HPDE6-E6E7 (cell line): ENCODE data around the gene PCDHGB6.
A peak's percentile ranks its signal among the peaks of the same experiment; 100 is the strongest.
"Not testable (repeated sequence)": the region's sequence is repeated elsewhere in the genome, so short reads cannot be mapped to it uniquely, and the experiment has no call there.

Source experiments
- DNase-seq: peaks from one replicate; pipeline ENCODE4 v3.0.0; 2011; ENCODE audit warnings: missing footprints; ENCODE audit errors: extremely low spot score

The PCDHGB6 gene

DNA sequence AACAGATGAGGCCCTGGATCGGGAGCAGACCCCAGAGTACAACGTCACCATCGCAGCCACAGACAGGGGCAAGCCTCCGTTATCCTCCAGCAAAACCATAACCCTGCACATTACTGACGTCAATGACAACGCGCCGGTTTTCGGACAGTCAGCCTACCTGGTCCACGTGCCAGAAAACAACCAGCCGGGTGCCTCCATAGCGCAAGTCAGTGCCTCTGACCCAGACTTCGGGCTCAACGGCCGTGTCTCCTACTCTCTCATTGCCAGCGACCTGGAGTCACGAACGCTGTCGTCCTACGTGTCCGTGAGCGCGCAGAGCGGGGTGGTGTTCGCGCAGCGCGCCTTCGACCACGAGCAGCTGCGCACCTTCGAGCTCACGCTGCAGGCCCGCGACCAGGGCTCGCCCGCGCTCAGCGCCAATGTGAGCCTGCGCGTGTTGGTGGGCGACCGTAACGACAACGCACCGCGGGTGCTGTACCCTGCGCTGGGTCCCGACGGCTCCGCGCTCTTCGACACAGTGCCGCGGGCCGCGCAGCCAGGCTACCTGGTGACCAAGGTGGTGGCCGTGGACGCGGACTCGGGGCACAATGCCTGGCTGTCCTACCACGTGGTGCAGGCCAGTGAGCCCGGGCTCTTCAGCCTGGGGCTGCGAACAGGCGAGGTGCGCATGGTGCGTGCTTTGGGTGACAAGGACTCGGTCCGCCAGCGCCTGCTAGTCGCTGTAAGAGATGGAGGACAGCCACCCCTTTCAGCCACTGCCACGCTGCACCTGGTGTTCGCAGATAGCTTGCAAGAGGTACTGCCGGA is 11.5 kb downstream of the PCDHGB6 start:
- no peak for DNase-seq

DNA sequence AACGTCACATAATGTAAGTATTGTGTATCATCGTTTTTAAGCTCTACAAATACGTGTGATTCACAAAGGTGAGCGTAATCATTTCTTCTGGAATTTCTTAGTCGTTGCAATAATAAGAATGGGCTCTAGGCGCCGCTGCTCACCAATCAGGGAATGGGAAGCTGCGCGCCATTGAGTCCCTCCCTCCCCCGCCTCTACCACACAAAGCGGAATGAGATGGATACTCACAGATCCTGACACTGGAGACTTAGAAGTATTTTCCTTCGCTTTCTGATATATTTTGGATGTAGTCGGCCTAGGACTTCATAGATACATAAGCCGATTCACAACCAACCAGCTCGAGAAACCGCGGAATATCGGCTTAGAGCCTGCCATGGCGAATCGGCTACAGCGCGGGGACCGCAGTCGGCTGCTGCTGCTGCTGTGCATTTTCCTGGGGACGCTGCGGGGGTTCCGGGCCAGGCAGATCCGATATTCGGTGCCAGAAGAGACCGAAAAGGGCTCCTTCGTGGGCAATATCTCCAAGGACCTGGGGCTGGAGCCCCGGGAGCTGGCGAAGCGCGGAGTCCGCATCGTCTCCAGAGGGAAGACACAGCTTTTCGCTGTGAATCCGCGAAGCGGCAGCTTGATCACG is 13.2 kb downstream of the PCDHGB6 start, which contains the start of gene PCDHGA11:
PCDHGA11 (plus strand) TSS at position 197 of the 634 bp plus-strand sequence; CDS start at position 374, 177 bp downstream.
- DNase-seq: no peak

DNA sequence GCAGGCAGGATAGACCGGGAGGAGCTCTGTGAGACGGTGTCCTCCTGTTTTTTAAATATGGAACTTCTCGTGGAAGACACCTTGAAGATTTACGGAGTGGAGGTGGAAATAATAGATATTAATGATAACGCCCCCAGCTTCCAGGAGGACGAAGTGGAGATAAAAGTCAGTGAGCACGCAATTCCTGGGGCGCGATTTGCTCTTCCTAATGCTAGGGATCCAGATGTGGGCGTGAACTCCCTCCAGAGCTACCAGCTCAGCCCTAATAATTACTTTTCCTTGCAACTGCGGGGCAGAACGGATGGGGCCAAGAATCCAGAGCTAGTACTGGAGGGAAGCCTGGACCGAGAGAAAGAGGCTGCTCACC is 13.7 kb downstream of the PCDHGB6 start:
- no peak for DNase-seq

DNA sequence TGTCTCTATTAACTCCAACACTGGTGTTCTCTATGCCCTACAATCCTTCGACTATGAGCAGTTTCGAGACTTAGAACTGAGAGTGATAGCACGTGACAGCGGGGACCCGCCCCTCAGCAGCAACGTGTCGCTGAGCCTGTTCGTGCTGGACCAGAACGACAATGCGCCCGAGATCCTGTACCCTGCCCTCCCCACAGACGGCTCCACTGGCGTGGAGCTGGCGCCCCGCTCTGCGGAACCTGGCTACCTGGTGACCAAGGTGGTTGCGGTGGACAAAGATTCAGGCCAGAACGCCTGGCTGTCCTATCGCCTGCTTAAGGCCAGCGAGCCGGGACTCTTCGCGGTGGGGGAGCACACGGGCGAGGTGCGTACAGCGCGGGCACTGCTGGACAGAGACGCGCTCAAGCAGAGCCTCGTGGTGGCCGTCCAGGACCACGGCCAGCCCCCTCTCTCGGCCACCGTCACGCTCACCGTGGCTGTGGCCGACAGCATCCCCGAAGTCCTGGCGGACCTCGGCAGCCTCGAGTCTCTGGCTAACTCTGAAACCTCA is 15.0 kb downstream of the PCDHGB6 start:
- DNase-seq: no peak

DNA sequence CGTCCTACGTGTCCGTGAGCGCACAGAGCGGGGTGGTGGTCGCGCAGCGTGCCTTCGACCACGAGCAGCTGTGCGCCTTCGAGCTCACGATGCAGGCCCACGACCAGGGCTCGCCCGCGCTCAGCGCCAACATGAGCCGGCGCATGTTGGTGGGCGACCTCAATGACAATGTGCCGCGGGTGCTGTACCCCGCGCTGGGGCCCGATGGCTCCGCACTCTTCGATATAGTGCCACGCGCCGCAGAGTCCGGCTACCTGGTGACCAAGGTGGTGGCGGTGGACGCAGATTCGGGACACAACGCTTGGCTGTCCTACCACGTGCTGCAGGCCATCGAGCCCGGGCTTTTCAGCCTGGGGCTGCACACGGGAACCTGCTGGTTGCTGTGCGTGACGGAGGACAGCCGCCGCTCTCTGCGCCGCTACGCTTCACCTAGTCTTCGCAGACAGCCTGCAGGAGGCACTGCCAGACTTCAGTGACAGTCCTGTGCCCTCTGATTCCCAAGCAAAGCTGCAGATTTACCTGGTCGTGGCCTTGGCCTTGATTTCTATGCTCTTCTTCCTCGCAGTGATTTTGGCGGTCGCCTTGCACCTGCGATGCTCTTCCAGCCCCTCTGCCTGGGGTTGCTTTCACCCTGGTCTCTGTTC is 20.1 kb downstream of the PCDHGB6 start:
- no peak for DNase-seq

DNA sequence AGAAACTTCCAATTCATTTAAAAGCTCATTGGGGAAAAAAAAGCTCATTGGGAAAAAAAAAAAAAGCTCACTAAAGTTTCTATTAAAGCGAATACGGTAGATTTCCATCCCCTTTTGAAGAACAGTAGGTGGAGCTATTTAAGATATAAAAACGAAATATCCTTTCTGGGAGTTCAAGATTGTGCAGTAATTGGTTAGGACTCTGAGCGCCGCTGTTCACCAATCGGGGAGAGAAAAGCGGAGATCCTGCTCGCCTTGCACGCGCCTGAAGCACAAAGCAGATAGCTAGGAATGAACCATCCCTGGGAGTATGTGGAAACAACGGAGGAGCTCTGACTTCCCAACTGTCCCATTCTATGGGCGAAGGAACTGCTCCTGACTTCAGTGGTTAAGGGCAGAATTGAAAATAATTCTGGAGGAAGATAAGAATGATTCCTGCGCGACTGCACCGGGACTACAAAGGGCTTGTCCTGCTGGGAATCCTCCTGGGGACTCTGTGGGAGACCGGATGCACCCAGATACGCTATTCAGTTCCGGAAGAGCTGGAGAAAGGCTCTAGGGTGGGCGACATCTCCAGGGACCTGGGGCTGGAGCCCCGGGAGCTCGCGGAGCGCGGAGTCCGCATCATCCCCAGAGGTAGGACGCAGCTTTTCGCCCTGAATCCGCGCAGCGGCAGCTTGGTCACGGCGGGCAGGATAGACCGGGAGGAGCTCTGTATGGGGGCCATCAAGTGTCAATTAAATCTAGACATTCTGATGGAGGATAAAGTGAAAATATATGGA is 22.7 kb downstream of the PCDHGB6 start, which contains the start of gene PCDHGA12:
PCDHGA12 (plus strand) TSS at position 176 of the 782 bp plus-strand sequence; CDS start at position 429, 253 bp downstream.
- DNase-seq: peak; percentile 54

DNA sequence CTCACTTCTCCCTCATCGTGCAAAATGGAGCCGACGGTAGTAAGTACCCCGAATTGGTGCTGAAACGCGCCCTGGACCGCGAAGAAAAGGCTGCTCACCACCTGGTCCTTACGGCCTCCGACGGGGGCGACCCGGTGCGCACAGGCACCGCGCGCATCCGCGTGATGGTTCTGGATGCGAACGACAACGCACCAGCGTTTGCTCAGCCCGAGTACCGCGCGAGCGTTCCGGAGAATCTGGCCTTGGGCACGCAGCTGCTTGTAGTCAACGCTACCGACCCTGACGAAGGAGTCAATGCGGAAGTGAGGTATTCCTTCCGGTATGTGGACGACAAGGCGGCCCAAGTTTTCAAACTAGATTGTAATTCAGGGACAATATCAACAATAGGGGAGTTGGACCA is 23.5 kb downstream of the PCDHGB6 start:
- DNase-seq: no peak

DNA sequence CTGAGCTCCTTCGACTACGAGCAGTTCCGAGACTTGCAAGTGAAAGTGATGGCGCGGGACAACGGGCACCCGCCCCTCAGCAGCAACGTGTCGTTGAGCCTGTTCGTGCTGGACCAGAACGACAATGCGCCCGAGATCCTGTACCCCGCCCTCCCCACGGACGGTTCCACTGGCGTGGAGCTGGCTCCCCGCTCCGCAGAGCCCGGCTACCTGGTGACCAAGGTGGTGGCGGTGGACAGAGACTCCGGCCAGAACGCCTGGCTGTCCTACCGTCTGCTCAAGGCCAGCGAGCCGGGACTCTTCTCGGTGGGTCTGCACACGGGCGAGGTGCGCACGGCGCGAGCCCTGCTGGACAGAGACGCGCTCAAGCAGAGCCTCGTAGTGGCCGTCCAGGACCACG is 24.5 kb downstream of the PCDHGB6 start:
- DNase-seq: not testable (repeated sequence)

DNA sequence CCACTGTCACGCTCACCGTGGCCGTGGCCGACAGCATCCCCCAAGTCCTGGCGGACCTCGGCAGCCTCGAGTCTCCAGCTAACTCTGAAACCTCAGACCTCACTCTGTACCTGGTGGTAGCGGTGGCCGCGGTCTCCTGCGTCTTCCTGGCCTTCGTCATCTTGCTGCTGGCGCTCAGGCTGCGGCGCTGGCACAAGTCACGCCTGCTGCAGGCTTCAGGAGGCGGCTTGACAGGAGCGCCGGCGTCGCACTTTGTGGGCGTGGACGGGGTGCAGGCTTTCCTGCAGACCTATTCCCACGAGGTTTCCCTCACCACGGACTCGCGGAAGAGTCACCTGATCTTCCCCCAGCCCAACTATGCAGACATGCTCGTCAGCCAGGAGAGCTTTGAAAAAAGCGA is 24.9 kb downstream of the PCDHGB6 start:
- DNase-seq: not testable (repeated sequence)

DNA sequence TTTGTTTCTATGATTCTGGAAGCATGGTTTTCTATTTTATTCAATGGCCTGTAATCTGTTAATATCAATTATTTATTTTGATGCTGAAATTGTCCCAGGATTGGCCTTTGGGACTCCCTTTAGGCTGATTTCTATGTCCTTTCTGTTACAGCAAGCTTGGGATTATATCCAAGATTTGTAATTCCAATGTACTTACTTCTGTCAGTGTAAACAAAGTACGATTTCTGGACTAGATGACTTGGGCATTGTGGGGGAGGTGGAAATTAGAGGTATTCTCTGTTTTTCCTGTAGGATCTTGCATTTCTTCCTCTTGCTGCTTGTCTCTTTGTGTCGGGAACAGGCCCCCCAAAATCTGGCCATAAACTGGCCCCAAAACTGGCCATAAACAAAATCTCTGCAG is 26.2 kb downstream of the PCDHGB6 start:
- DNase-seq: no peak

DNA sequence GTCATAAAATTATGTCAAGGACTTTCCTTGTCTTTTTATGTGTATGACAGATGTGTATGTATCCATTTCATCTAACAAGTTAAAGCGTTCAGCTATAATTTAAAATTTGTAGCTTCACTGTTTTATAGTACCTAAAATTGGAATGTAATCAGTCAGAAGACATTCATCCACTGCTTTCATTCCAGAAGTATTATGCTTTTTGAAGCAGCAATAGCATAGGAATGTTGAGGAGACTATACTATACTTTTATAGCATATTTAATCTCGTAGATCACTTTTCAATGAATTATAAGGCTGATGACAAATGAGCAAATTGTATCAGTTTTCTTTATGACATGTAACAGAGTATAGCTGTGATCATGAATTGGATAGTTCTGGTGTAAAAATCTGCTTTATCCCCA is 29.4 kb downstream of the PCDHGB6 start:
- no peak for DNase-seq

DNA sequence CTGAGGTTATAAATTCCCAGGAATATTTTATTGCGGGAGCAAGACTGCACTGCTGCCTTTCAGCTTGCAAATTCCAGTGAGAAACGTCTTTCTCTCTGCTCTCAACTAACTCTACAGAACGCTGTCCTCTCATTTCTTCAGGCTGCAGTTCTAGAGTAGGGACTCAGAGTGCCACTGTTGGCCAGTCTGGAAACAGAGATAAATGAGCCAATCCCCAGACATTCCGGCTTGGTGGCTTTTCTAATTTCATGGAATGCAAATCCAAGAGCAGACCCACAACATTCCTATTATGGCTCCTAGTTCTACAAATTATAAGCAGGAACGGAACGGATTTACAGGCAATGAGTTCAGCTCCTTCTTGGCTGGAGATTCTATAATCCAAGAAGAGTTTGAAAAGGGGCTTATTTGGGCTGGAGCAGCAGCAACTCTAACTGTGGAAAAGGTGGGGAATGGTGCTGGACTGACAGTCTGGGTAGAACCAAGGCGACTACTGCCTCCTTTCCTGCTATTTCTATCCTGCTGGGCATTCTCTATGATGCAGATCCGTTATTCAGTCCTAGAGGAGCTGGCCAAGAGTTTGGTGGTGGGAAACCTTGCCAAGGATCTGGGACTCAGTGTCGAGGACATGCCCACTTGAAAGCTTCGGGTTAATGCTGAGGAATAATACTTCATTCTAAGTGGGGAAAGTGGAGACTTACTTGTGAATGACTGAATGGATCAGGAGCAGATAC is 31.8 kb downstream of the PCDHGB6 start:
- DNase-seq: no peak

DNA sequence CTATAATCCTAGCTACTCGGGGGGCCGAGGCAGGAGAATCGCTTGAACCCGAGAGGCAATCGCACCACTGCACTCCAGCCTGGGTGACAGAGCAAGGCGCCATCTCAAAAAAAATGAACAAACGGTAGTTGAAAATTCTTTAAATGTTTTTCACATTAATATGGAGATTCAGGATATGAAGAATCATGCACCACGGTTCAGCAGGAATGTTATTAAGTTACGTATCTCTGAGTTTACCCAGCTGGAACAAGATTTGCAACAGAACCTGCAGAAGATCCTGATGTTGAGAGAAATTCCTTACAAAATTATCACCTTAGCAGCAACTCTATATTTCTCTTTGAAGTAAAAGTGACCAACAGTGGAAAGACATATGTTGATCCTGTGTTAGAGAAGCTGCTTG is 32.5 kb downstream of the PCDHGB6 start:
- DNase-seq: no peak

DNA sequence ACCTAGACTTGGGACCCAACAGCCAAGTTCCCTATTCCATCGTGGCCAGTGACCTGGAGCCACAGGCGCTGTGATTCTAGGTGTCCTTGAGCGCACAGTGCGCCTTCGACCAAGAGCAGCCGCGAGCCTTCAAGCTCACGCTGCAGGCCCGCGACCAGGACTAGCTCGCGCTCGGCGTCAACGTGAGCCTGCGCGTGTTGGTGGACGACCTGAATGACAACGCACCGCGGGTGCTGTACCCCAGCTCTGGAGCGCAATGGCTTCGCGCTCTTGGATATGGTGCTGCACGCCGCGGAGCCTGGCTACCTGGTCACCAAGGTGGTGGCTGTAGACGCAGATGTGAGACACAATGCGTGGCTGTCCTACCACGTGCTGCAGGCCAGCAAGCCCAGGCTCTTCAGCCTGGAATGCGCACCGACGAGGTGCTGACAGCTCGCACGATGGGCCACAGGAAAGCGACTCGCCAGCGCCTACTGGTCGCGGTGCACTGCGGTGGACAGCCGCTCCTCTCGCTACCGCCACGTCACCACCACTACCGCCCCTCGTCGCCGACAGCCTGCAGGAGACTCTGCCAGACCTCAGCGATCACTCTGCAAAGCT is 33.9 kb downstream of the PCDHGB6 start:
- no peak for DNase-seq
